ENCODE results near the gene KCNE4.

GRCh38 chr2:223072826-223073225 is 20.8 kb downstream of the KCNE4 start:
- no peak for TF ChIP-seq GATA3 (IDR thresholded peaks at IDR 0.05; ENCODE audit: low read depth, low read length)
- TF ChIP-seq GATA2 (IDR thresholded peaks at IDR 0.05; ENCODE audit: low read depth, low read length), result no peak
